Ishikawa (cell line): ENCODE data around the gene SLC25A23.
A peak's percentile ranks its signal among the peaks of the same experiment; 100 is the strongest.

Experiments used
- EGR1 ChIP-seq: IDR thresholded peaks from 2 replicates; pipeline ENCODE4 v1.6.1; 2012
- FOXM1 ChIP-seq: IDR thresholded peaks from 2 replicates; pipeline ENCODE4 v1.6.1; 2012; ENCODE audit warnings: low read depth, borderline replicate concordance
- MAX ChIP-seq: IDR thresholded peaks from 2 replicates; pipeline ENCODE4 v1.6.1; 2012
- NFIC ChIP-seq: IDR thresholded peaks from 2 replicates; pipeline ENCODE4 v1.6.1; 2012
- RAD21 ChIP-seq: IDR thresholded peaks from 2 replicates; pipeline ENCODE4 v1.6.1; 2012; ENCODE audit warnings: low read depth
- REST ChIP-seq: IDR thresholded peaks from 2 replicates; pipeline ENCODE4 v1.6.1; 2012; ENCODE audit warnings: low read depth, mild to moderate bottlenecking
- TCF12 ChIP-seq: IDR thresholded peaks from 2 replicates; pipeline ENCODE4 v1.6.1; 2012; ENCODE audit warnings: low read depth
- YY1 ChIP-seq: IDR thresholded peaks from 2 replicates; pipeline ENCODE4 v1.6.1; 2012; ENCODE audit warnings: low read depth
- ZBTB7A ChIP-seq: IDR thresholded peaks from 2 replicates; pipeline ENCODE4 v1.6.1; 2012; ENCODE audit warnings: low read depth

DNA sequence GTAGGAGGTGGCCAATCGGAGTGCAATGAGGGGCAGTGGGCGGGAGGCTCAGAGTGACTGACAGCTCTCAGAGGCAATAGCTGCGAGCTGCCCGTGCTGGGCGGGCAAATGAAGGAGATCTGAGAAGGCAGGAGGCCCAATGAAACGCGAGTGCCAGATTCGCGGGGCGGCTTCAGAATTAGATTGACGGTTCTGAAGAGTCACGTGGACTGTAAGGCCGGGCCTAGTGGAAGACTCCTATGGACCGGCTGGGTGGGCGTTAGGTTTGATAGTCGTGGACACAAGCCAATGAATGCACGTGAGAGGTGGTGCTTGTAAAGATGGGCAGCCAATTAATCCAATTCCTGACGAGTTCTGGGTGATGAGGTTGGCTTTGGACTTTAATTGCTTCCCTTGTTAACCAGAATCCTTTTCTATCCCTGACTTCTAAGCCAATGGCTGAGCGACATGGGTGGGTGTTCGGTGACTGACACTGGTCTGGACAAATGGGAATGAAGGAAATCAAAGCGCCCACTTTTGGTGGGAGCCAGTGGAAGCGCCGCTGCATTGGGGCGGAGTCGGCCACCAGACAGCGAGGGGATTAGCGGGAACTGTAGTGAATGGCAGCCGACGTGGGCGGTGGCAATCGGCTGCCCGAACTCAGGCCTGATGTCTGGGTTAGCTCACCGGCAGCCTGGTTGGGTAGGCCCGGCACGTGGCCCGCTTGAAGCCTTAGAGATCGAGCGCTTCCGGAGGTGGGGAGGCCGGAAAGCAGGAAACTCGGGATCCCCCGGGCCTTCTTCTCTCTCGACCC, 34.5 kb downstream of the SLC25A23 start:
- no peak for TF ChIP-seq RAD21
- TF ChIP-seq MAX: peak; percentile 99
- no peak for TF ChIP-seq REST
- TF ChIP-seq ZBTB7A: no peak
- peak; percentile 65 for TF ChIP-seq EGR1
- TF ChIP-seq FOXM1: no peak; the same call in 1 of the 2 replicates
- no peak for TF ChIP-seq TCF12
- TF ChIP-seq NFIC: no peak
- TF ChIP-seq YY1: 0 out of 2 replicates have a peak, but pooled peaks have one; percentile 47
